A673 (cell line): ENCODE data around the gene BNC2. TPM values are rescaled to one million over a fixed set of nuclear protein-coding genes. Genes with fewer than 3 reads are reported as not detected.

ENCODE experiments used
- BruUV-seq: library from RNA; stranded (reverse); fragments of 400-500 nt; replicated peaks from 2 replicates; lab custom pipeline; 2021; lab: Mats Ljungman, UMichigan
- CTCF ChIA-PET: fragments of 300-600 bp; sonication (Branson Sonifier 250); formaldehyde crosslinking; loops from one replicate; lab custom pipeline; 2022; ENCODE audit warnings: antibody characterized with exemption; lab: Charles Lee
- POLR2A ChIA-PET: fragments of 300-600 bp; sonication (Branson Sonifier 250); formaldehyde crosslinking; loops from one replicate; lab custom pipeline; 2022; ENCODE audit warnings: antibody characterized with exemption; ENCODE audit not compliant: low non-redundant PET; lab: Charles Lee
- DNase-seq: peaks from one replicate; pipeline ENCODE4 v3.0.0-alpha.2; 2015; ENCODE audit warnings: low spot score
- H3K27ac ChIP-seq: fragments of 200-600 bp; sonication (generic); 2 replicates; pipeline ENCODE4 v1.5.1; 2016; ENCODE audit warnings: mixed run types, low read depth, mild to moderate bottlenecking, mixed read lengths, antibody characterized with exemption, low read length; ENCODE audit not compliant: poor library complexity, severe bottlenecking
- H3K27me3 ChIP-seq: fragments of 200-600 bp; sonication (generic); replicated peaks from 2 replicates; pipeline ENCODE4 v1.6.1; 2017; ENCODE audit warnings: mixed run types, low read depth, mild to moderate bottlenecking, mixed read lengths, antibody characterized with exemption, low read length; ENCODE audit not compliant: insufficient read depth, poor library complexity
- H3K36me3 ChIP-seq: fragments of 200-600 bp; sonication (generic); 2 replicates; pipeline ENCODE4 v1.6.1; 2016; ENCODE audit warnings: mixed run types, mild to moderate bottlenecking, mixed read lengths, antibody characterized with exemption, low read length; ENCODE audit not compliant: insufficient read depth, poor library complexity, severe bottlenecking
- H3K4me1 ChIP-seq: fragments of 200-600 bp; sonication (generic); 2 replicates; pipeline ENCODE4 v1.6.1; 2017; ENCODE audit warnings: mixed run types, mild to moderate bottlenecking, mixed read lengths, antibody characterized with exemption, low read length; ENCODE audit not compliant: insufficient read depth, poor library complexity, severe bottlenecking
- H3K4me3 ChIP-seq: fragments of 200-600 bp; sonication (generic); 2 replicates; pipeline ENCODE4 v1.5.1; 2016; ENCODE audit warnings: low read depth, mixed run types, mild to moderate bottlenecking, mixed read lengths, low read length; ENCODE audit not compliant: poor library complexity, severe bottlenecking
- H3K9me3 ChIP-seq: fragments of 200-600 bp; sonication (generic); 2 replicates; pipeline ENCODE4 v1.6.1; 2016; ENCODE audit warnings: mixed run types, low read depth, mild to moderate bottlenecking, mixed read lengths, antibody characterized with exemption, low read length; ENCODE audit not compliant: poor library complexity, severe bottlenecking
- EZH2 ChIP-seq: fragments of 200-600 bp; sonication (generic); IDR thresholded peaks from 2 replicates; pipeline ENCODE4 v1.6.1; 2017; ENCODE audit warnings: borderline replicate concordance, low read depth, mild to moderate bottlenecking, mixed read lengths, antibody characterized with exemption, low read length; ENCODE audit not compliant: poor library complexity, severe bottlenecking
- intact Hi-C: fragments of 100-400 bp; cut with micrococcal nuclease; formaldehyde crosslinking; loops from one replicate; pipeline ENCODE4 v1.10.0; 2022; ENCODE audit not compliant: unreplicated experiment
- total RNA-seq: library from RNA; stranded (reverse); gene quantifications from 2 replicates; pipeline ENCODE4 v1.2.3, GENCODE V29; 2021
- TF ChIP-seq, protein P1 (sequence below): fragments of 300-800, 200-600 bp; sonication (generic); conservative IDR thresholded peaks from 2 replicates; pipeline ENCODE4 v1.5.1; 2017; ENCODE audit warnings: low read depth, mild to moderate bottlenecking, antibody characterized with exemption, low read length, moderate library complexity, mixed read lengths

BNC2 gene
- total RNA-seq, 1 experiment from 2014 or later: 0.45 TPM

DNA sequence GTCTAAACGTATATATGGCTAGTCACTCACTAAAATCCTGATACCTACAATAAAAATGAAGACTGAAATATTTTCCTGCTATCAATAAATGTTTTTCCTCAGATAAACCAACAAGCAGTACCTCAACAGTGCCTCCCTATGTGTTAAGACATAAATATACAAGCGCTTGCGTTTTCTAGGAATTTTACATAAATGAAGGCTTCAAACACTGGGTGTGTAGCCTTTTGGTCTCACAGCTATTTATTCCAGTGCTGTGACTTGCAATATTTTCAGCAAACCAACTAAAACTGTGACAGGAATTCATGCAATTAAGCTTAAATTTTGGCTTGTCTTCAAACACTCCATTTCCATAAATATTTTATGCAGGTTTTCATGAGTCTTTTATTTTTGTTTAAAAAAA, 437.0 kb downstream of the BNC2 start:
- CTCF ChIA-PET: no interaction called here
- intact Hi-C loops: no loop called here
- BruUV-seq: no TSS peak

DNA sequence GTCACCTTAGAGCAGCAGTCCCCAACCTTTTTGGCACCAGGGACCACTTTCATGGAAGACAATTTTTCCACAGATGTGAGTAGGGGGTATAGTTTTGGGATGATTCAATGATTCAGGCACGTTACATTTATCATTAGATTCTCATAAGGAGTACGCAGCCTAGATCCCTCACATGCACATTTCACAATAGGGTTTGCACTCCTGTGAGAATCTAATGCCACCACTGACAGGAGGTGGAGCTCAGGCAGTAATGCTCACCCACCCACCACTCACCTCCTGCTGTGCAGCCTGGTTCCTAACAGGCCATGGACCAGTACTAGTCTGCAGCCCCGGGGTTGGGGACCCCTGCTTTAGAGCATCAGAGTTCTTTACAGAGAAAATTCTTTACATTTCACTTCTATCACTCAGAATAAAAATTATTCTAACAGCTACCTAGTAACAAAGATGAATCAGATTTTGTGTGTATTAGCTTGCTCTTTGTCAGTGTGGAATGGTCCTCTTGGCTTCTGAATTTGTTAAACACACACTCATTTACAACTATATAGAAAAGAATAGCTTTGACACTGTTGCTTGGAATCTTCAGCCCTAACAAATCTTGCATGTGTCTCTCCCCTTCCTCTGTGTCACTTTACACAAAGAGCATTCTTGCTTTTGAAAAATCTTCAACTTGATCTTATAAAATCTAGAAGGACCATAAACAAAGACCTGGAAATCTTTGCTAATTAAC, 438.6 kb downstream of the BNC2 start:
- intact Hi-C loops: no loop called here
- no TSS peak for BruUV-seq
- Histone ChIP-seq H3K4me1 (no peaks in the 10 kb centered on the region), H3K27ac (no peak overlapping the region), H3K36me3 (no peaks in the 10 kb centered on the region), H3K27me3 (no peaks in the 10 kb centered on the region), H3K4me3 (no peak overlapping the region), H3K9me3 (no peaks in the 10 kb centered on the region)
- TF ChIP-seq EZH2: no peak
- TF ChIP-seq, protein P1, sequence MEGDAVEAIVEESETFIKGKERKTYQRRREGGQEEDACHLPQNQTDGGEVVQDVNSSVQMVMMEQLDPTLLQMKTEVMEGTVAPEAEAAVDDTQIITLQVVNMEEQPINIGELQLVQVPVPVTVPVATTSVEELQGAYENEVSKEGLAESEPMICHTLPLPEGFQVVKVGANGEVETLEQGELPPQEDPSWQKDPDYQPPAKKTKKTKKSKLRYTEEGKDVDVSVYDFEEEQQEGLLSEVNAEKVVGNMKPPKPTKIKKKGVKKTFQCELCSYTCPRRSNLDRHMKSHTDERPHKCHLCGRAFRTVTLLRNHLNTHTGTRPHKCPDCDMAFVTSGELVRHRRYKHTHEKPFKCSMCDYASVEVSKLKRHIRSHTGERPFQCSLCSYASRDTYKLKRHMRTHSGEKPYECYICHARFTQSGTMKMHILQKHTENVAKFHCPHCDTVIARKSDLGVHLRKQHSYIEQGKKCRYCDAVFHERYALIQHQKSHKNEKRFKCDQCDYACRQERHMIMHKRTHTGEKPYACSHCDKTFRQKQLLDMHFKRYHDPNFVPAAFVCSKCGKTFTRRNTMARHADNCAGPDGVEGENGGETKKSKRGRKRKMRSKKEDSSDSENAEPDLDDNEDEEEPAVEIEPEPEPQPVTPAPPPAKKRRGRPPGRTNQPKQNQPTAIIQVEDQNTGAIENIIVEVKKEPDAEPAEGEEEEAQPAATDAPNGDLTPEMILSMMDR: no peak
- POLR2A ChIA-PET: no interaction called here
- CTCF ChIA-PET: no interaction called here
- DNase-seq: no peak

More for the DNA sequence above, 437.0 kb downstream of the BNC2 start:
- Histone ChIP-seq H3K27ac (no peak overlapping the region), H3K4me3 (no peak overlapping the region), H3K4me1 (no peaks in the 10 kb centered on the region), H3K9me3 (no peaks in the 10 kb centered on the region), H3K27me3 (no peaks in the 10 kb centered on the region), H3K36me3 (no peaks in the 10 kb centered on the region)
- TF ChIP-seq, protein P1: no peak
- POLR2A ChIA-PET: no interaction called here
- DNase-seq: no peak

DNA sequence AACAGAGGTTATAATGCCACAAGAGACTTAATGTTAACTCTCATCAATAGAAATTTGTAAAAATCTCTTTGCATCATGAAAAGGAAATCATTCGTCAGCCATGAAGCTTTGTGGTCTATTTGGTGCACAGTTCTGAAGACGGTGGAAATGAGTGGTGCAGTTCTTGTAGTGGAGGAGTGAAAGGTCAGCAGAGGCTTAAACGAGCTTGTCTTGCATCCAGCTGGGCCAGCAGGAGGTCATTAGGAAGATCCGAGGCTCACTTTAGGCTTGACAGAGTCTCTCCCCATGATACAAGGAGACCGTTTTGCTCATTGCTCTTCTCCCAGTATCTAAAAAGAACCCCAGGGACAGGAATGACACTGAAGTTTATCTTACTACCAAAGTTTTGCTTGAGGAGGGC, 440.8 kb downstream of the BNC2 start:
- CTCF ChIA-PET: interaction anchor here (0.6 kb wide), 1 partner anchor 187 kb away, joined by 4 read pairs; no protein-coding TSS in a partner anchor
- Histone ChIP-seq H3K9me3 (no peaks in the 10 kb centered on the region), H3K27ac (no peak overlapping the region), H3K4me3 (no peak overlapping the region), H3K27me3 (no peaks in the 10 kb centered on the region), H3K36me3 (no peaks in the 10 kb centered on the region), H3K4me1 (no peaks in the 10 kb centered on the region)
- intact Hi-C loops: no loop called here
- POLR2A ChIA-PET: no interaction called here
- TF ChIP-seq, protein P1: no peak
- TF ChIP-seq EZH2: no peak
- no peak for DNase-seq
- no TSS peak for BruUV-seq
